ENCODE data around the gene DIPK1C.

DIPK1C gene

GRCh38 chr18:74434466-74434865 lies 22.6 kb downstream of the DIPK1C start:
- ATAC-seq (ENCODE audit: low read depth) (no peak), DNase-seq (ENCODE audit: low spot score in 2 of 2) (no peak)
- Mint-ChIP-seq H3K27me3 (peaks cover 9% of the 10 kb centered on the region), H3K4me1 (no peaks in the 10 kb centered on the region), H3K4me3 (no peak overlapping the region), H3K9me3 (peaks cover 2% of the 10 kb centered on the region), H3K36me3 (no peaks in the 10 kb centered on the region), H3K27ac (no peak overlapping the region)

- Mint-ChIP-seq H3K4me1 (no peaks in the 10 kb centered on the region), H3K36me3 (peaks cover 3% of the 10 kb centered on the region), H3K27me3 (peaks cover 16% of the 10 kb centered on the region), H3K27ac (no peak overlapping the region), H3K9me3 (no peaks in the 10 kb centered on the region), H3K4me3 (no peak overlapping the region)
- DNase-seq (ENCODE audit: low spot score in 2 of 2) (no peak), ATAC-seq (ENCODE audit: low read depth) (no peak)
These were observed 26.1 kb downstream of the DIPK1C start for GRCh38 chr18:74430806-74431571.

- Mint-ChIP-seq H3K9me3 (no peaks in the 10 kb centered on the region), H3K36me3 (peaks cover 3% of the 10 kb centered on the region), H3K4me1 (no peaks in the 10 kb centered on the region), H3K4me3 (no peak overlapping the region), H3K27me3 (peaks cover 13% of the 10 kb centered on the region), H3K27ac (no peak overlapping the region)
- no peak for DNase-seq (ENCODE audit: low spot score in 2 of 2)
- no peak for ATAC-seq (ENCODE audit: low read depth)
These were observed 26.9 kb downstream of the DIPK1C start for GRCh38 chr18:74430231-74430630.

- H3K27me3 Mint-ChIP-seq = peaks cover 13% of the 10 kb centered on the region
- ATAC-seq (ENCODE audit: low read depth) (no peak), DNase-seq (ENCODE audit: low spot score in 2 of 2) (no peak)
- H3K27ac Mint-ChIP-seq = no peak overlapping the region
- H3K36me3 Mint-ChIP-seq = peaks cover 3% of the 10 kb centered on the region
- H3K4me3 Mint-ChIP-seq = no peak overlapping the region
- no peaks in the 10 kb centered on the region for H3K4me1 Mint-ChIP-seq
- no peaks in the 10 kb centered on the region for H3K9me3 Mint-ChIP-seq
These were observed 28.0 kb downstream of the DIPK1C start for GRCh38 chr18:74429096-74429495.

GRCh38 chr18:74427442-74428112 lies 29.5 kb downstream of the DIPK1C start:
- no peaks in the 10 kb centered on the region for H3K4me1 Mint-ChIP-seq
- peaks cover 3% of the 10 kb centered on the region for H3K36me3 Mint-ChIP-seq
- no peak overlapping the region for H3K27ac Mint-ChIP-seq
- DNase-seq (ENCODE audit: low spot score in 2 of 2) (no peak), ATAC-seq (ENCODE audit: low read depth) (no peak)
- no peak overlapping the region for H3K4me3 Mint-ChIP-seq
- peaks cover 13% of the 10 kb centered on the region for H3K27me3 Mint-ChIP-seq
- H3K9me3 Mint-ChIP-seq = no peaks in the 10 kb centered on the region

GRCh38 chr18:74425876-74426275 lies 31.2 kb downstream of the DIPK1C start:
- Mint-ChIP-seq H3K4me1 (no peaks in the 10 kb centered on the region), H3K27ac (no peak overlapping the region), H3K36me3 (peaks cover 3% of the 10 kb centered on the region), H3K4me3 (no peak overlapping the region), H3K27me3 (peaks cover 13% of the 10 kb centered on the region), H3K9me3 (no peaks in the 10 kb centered on the region)
- DNase-seq (ENCODE audit: low spot score in 2 of 2) = no peak
- ATAC-seq (ENCODE audit: low read depth) = no peak

- no peak overlapping the region for H3K27ac Mint-ChIP-seq
- no peak overlapping the region for H3K4me3 Mint-ChIP-seq
- H3K9me3 Mint-ChIP-seq = no peaks in the 10 kb centered on the region
- ATAC-seq (ENCODE audit: low read depth) (no peak), DNase-seq (ENCODE audit: low spot score in 2 of 2) (no peak)
- no peaks in the 10 kb centered on the region for H3K4me1 Mint-ChIP-seq
- peaks cover 3% of the 10 kb centered on the region for H3K36me3 Mint-ChIP-seq
- peaks cover 15% of the 10 kb centered on the region for H3K27me3 Mint-ChIP-seq
These were observed 31.9 kb downstream of the DIPK1C start for GRCh38 chr18:74425161-74425560.

- Mint-ChIP-seq H3K4me3 (no peak overlapping the region), H3K27ac (no peak overlapping the region)
These were observed 34.6 kb downstream of the DIPK1C start for GRCh38 chr18:74422541-74422940.

GRCh38 chr18:74420926-74421325 lies 36.2 kb downstream of the DIPK1C start:
- ATAC-seq (ENCODE audit: low read depth) (no peak), DNase-seq (ENCODE audit: low spot score in 2 of 2) (no peak)
- H3K4me3 Mint-ChIP-seq = no peak overlapping the region
- H3K9me3 Mint-ChIP-seq = no peaks in the 10 kb centered on the region
- no peak overlapping the region for H3K27ac Mint-ChIP-seq
- H3K4me1 Mint-ChIP-seq = no peaks in the 10 kb centered on the region
- peaks cover 9% of the 10 kb centered on the region for H3K27me3 Mint-ChIP-seq
- H3K36me3 Mint-ChIP-seq = no peaks in the 10 kb centered on the region

More at GRCh38 chr18:74422541-74422940, 34.6 kb downstream of the DIPK1C start:
- Mint-ChIP-seq H3K9me3 (no peaks in the 10 kb centered on the region), H3K36me3 (peaks cover 3% of the 10 kb centered on the region), H3K27me3 (peaks cover 18% of the 10 kb centered on the region), H3K4me1 (no peaks in the 10 kb centered on the region)
- ATAC-seq (ENCODE audit: low read depth) (no peak), DNase-seq (ENCODE audit: low spot score in 2 of 2) (no peak)

- Mint-ChIP-seq H3K36me3 (no peaks in the 10 kb centered on the region), H3K9me3 (no peaks in the 10 kb centered on the region), H3K27me3 (peaks cover 9% of the 10 kb centered on the region), H3K27ac (no peak overlapping the region), H3K4me1 (no peaks in the 10 kb centered on the region), H3K4me3 (no peak overlapping the region)
- ATAC-seq (ENCODE audit: low read depth) (no peak), DNase-seq (ENCODE audit: low spot score in 2 of 2) (no peak)
These were observed 36.6 kb downstream of the DIPK1C start for GRCh38 chr18:74420481-74420880.

- Mint-ChIP-seq H3K27me3 (peaks cover 11% of the 10 kb centered on the region), H3K4me1 (no peaks in the 10 kb centered on the region), H3K9me3 (no peaks in the 10 kb centered on the region), H3K4me3 (no peak overlapping the region), H3K36me3 (no peaks in the 10 kb centered on the region), H3K27ac (no peak overlapping the region)
- ATAC-seq (ENCODE audit: low read depth) = no peak
- no peak for DNase-seq (ENCODE audit: low spot score in 2 of 2)
These were observed 37.3 kb downstream of the DIPK1C start for GRCh38 chr18:74419761-74420160.

- Mint-ChIP-seq H3K4me1 (no peaks in the 10 kb centered on the region), H3K27ac (no peak overlapping the region), H3K27me3 (peaks cover 16% of the 10 kb centered on the region), H3K9me3 (no peaks in the 10 kb centered on the region), H3K36me3 (no peaks in the 10 kb centered on the region), H3K4me3 (no peak overlapping the region)
- DNase-seq (ENCODE audit: low spot score in 2 of 2) (no peak), ATAC-seq (ENCODE audit: low read depth) (no peak)
These were observed 39.1 kb downstream of the DIPK1C start for GRCh38 chr18:74418023-74418422.

GRCh38 chr18:74416124-74416523 lies 41.0 kb downstream of the DIPK1C start:
- no peak for ATAC-seq (ENCODE audit: low read depth)

GRCh38 chr18:74414953-74415515 lies 42.1 kb downstream of the DIPK1C start:
- Mint-ChIP-seq H3K36me3 (no peaks in the 10 kb centered on the region), H3K9me3 (no peaks in the 10 kb centered on the region), H3K4me1 (peaks cover 3% of the 10 kb centered on the region), H3K27ac (no peak overlapping the region), H3K27me3 (peaks cover 21% of the 10 kb centered on the region), H3K4me3 (no peak overlapping the region)
- DNase-seq (ENCODE audit: low spot score in 2 of 2) (no peak), ATAC-seq (ENCODE audit: low read depth) (no peak)

More at GRCh38 chr18:74416124-74416523, 41.0 kb downstream of the DIPK1C start:
- no peaks in the 10 kb centered on the region for H3K9me3 Mint-ChIP-seq
- peaks cover 20% of the 10 kb centered on the region for H3K27me3 Mint-ChIP-seq
- H3K27ac Mint-ChIP-seq = no peak overlapping the region
- no peaks in the 10 kb centered on the region for H3K36me3 Mint-ChIP-seq
- no peak for DNase-seq (ENCODE audit: low spot score in 2 of 2)
- H3K4me1 Mint-ChIP-seq = no peaks in the 10 kb centered on the region
- H3K4me3 Mint-ChIP-seq = no peak overlapping the region
